Pulmonary artery endothelial cell (primary cell): ENCODE data around the gene SLC38A10. TPM values are rescaled to one million over a fixed set of nuclear protein-coding genes. Genes with fewer than 3 reads are reported as not detected.

ENCODE experiments used
- DNase-seq: peaks from one replicate; pipeline ENCODE4 v3.0.0-alpha.2; 2011; ENCODE audit warnings: low read depth, low spot score
- total RNA-seq: library from RNA; depleted of rRNA; stranded (reverse); fragments of >200 nt; gene quantifications from 2 replicates; pipeline ENCODE4 v1.2.3, GENCODE V29; 2014

Gene SLC38A10
- total RNA-seq, 1 donor from 2014 or later, result 61.1 TPM

- no peak for DNase-seq
Observed at GRCh38 chr17:81242421-81243332, 52.4 kb downstream of the SLC38A10 start.

GRCh38 chr17:81241648-81242420 is 53.3 kb downstream of the SLC38A10 start:
- no peak for DNase-seq

- DNase-seq, result no peak
Observed at GRCh38 chr17:81241203-81241602, 53.9 kb downstream of the SLC38A10 start.

- no peak for DNase-seq
Observed at GRCh38 chr17:81240761-81241160, 54.3 kb downstream of the SLC38A10 start.

GRCh38 chr17:81239714-81240555 is 55.2 kb downstream of the SLC38A10 start:
- no peak for DNase-seq

- peak; percentile 98 for DNase-seq
Observed at GRCh38 chr17:81238815-81239713, 56.0 kb downstream of the SLC38A10 start, which contains the start of the genes NDUFAF8 and TEPSIN. TSS of gene NDUFAF8 (plus strand) at chr17:81239318. CDS start at chr17:81239364, 46 bp downstream. TSS of gene TEPSIN (minus strand) at chr17:81239055. CDS start at chr17:81239033, 22 bp downstream.

GRCh38 chr17:81238490-81238814 is 56.7 kb downstream of the SLC38A10 start:
- DNase-seq, result no peak

- no peak for DNase-seq
Observed at GRCh38 chr17:81237591-81238489, 57.3 kb downstream of the SLC38A10 start.

GRCh38 chr17:81236784-81237183 is 58.3 kb downstream of the SLC38A10 start:
- DNase-seq, result no peak

GRCh38 chr17:81235822-81236740 is 59.0 kb downstream of the SLC38A10 start:
- no peak for DNase-seq

GRCh38 chr17:81234940-81235821 is 59.9 kb downstream of the SLC38A10 start:
- DNase-seq, result no peak

GRCh38 chr17:81234506-81234855 is 60.6 kb downstream of the SLC38A10 start:
- DNase-seq, result no peak

GRCh38 chr17:81233811-81234505 is 61.1 kb downstream of the SLC38A10 start:
- no peak for DNase-seq

- no peak for DNase-seq
Observed at GRCh38 chr17:81233316-81233715, 61.8 kb downstream of the SLC38A10 start.

- no peak for DNase-seq
Observed at GRCh38 chr17:81232616-81233241, 62.4 kb downstream of the SLC38A10 start.
